ENCODE measurements around the gene CACNB3. TPM values are rescaled to one million over a fixed set of nuclear protein-coding genes. Genes with fewer than 3 reads are reported as not detected.

CACNB3 gene
- total RNA-seq, 1 experiment from 2014 or later, result 7.0 TPM

DNA sequence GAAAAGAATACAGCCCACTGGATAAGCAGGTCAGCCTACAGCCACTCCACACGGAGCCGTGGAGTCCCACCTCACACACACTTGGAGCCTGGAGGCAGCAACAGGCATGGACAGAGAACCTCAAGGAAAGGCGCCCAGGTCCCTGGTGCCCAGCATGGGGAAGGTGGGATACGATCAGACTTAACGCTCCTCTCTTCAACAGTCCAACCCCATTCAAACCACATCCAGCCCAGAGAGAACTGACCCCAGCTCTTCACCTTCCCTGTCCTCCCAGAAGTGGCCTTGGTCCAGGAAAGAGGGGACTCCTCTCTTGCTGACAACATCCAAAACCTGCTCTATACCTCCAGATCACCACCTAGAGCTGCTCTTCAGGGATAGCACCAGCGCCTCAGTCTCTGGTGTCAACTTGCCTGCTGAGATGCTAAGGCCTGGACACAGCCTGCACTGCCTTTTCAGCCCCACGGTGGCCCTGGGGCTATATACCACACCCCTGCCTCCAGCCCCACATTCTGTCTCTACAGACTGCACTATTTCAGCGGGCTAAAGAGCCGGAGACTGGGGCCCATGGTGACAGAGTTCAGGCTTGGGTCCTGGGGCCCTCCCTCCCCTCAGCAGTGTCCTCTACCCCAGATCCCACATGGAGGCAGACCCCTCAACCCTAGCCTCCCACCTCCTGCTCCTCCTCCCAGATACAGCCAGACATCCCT, 36.4 kb upstream of the CACNB3 start:
- TF ChIP-seq, protein P1, sequence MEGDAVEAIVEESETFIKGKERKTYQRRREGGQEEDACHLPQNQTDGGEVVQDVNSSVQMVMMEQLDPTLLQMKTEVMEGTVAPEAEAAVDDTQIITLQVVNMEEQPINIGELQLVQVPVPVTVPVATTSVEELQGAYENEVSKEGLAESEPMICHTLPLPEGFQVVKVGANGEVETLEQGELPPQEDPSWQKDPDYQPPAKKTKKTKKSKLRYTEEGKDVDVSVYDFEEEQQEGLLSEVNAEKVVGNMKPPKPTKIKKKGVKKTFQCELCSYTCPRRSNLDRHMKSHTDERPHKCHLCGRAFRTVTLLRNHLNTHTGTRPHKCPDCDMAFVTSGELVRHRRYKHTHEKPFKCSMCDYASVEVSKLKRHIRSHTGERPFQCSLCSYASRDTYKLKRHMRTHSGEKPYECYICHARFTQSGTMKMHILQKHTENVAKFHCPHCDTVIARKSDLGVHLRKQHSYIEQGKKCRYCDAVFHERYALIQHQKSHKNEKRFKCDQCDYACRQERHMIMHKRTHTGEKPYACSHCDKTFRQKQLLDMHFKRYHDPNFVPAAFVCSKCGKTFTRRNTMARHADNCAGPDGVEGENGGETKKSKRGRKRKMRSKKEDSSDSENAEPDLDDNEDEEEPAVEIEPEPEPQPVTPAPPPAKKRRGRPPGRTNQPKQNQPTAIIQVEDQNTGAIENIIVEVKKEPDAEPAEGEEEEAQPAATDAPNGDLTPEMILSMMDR (IDR thresholded peaks at IDR 0.05; ENCODE audit: unreplicated experiment), result no peak
- no TSS peak for BruUV-seq (replicated peaks)
- ChIA-PET CTCF (interaction anchor here (0.5 to 5.0 kb wide), 3 partner anchors 13 to 45 kb away, joined by 5 to 31 read pairs (median 11); no protein-coding TSS in a partner anchor), POLR2A (no interaction called here)
- DNase-seq (ENCODE audit: unreplicated experiment), result no peak
- Mint-ChIP-seq H3K4me1 (ENCODE audit: insufficient read depth, unreplicated experiment) (peaks cover 9% of the 10 kb centered on the region), H3K9me3 (ENCODE audit: unreplicated experiment) (no peaks in the 10 kb centered on the region), H3K4me3 (ENCODE audit: unreplicated experiment) (no peak overlapping the region), H3K27me3 (ENCODE audit: insufficient read depth, unreplicated experiment) (no peaks in the 10 kb centered on the region), H3K27ac (ENCODE audit: low read depth, unreplicated experiment) (no peak overlapping the region), H3K36me3 (ENCODE audit: insufficient read depth, unreplicated experiment) (peaks cover 12% of the 10 kb centered on the region)
- intact Hi-C loops (cut with micrococcal nuclease), result no loop called here

DNA sequence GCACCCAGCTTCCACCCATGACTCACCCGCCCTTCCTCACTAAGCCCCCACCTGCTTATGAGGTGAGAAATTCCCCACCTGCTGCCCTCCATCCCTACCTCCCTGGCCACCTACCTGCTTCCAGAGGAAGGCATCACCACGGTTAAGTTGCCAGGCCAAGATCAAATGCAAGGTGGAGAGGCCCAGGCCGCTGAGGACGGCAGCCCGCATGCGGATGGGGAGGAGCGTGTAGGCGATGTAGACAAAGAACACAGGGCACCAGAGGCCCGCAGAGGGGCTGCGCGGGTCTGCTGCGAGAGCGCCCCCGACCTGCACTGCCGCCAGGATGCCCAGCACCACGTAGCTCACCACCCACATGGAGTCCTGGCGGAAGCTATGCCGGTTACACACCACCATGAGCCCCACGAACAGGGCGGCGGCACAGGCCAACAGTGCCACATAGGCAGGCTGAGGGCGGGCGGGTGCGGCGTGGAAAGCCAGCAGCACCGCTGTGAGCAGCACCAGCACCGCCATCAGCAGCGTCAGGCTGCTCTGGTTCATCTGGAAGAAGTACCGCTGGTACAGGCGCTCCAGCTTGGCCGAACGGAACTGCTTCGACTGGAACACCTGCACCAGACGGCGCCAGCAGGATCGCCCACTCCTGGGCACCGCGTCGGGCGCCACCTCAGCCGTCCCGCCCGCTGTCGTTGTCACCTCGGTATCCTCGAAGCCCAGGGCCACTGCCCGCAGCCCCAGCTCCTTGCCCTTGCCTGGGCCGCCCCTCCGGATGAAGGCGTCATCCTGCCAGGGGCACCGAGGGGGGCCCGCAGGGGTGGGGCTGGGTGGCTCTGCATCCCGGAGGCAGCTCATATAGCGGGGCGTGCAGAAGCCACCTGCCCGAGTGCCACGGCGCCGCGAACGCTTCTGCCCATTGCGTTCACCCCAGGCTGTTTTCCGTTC, 35.6 kb upstream of the CACNB3 start:
- no peak overlapping the region for H3K27ac Mint-ChIP-seq (ENCODE audit: low read depth, unreplicated experiment)
- peaks cover 9% of the 10 kb centered on the region for H3K36me3 Mint-ChIP-seq (ENCODE audit: insufficient read depth, unreplicated experiment)
- no peak for DNase-seq (ENCODE audit: unreplicated experiment)
- CTCF ChIA-PET, result interaction anchor here (0.6 to 5.0 kb wide), 2 partner anchors 12 to 914 kb away, joined by 3 to 31 read pairs; no protein-coding TSS in a partner anchor
- POLR2A ChIA-PET, result interaction anchor here (1.3 kb wide), 1 partner anchor 65 kb away, joined by 4 read pairs; no protein-coding TSS in a partner anchor
- no TSS peak for BruUV-seq (replicated peaks)
- TF ChIP-seq, protein P1 (IDR thresholded peaks at IDR 0.05; ENCODE audit: unreplicated experiment), result no peak
- H3K9me3 Mint-ChIP-seq (ENCODE audit: unreplicated experiment), result no peaks in the 10 kb centered on the region
- H3K4me3 Mint-ChIP-seq (ENCODE audit: unreplicated experiment), result no peak overlapping the region
- H3K4me1 Mint-ChIP-seq (ENCODE audit: insufficient read depth, unreplicated experiment), result peaks cover 18% of the 10 kb centered on the region
- H3K27me3 Mint-ChIP-seq (ENCODE audit: insufficient read depth, unreplicated experiment), result no peaks in the 10 kb centered on the region
- intact Hi-C loops (cut with micrococcal nuclease), result no loop called here

DNA sequence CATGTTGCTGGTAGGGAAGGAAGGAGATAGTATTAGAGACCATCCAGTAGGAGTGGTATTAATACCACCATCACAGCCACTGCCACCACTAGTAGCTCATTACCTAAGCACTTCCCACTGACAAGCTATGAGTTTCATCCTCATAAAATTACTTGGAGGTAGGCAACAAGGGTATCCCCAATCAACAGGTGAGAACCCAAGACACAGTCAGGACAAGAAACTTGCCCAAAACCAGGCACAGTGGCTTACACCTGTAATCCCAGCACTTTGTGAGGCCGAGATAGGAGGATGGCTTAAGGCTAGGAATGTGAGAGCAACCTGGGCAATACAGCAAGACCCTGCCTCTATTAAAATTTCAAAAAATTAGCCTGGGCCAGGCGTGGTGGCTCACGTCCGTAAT, 34.9 kb upstream of the CACNB3 start:
- Mint-ChIP-seq H3K9me3 (ENCODE audit: unreplicated experiment) (no peaks in the 10 kb centered on the region), H3K4me1 (ENCODE audit: insufficient read depth, unreplicated experiment) (peaks cover 24% of the 10 kb centered on the region), H3K4me3 (ENCODE audit: unreplicated experiment) (no peak overlapping the region), H3K36me3 (ENCODE audit: insufficient read depth, unreplicated experiment) (peaks cover 6% of the 10 kb centered on the region), H3K27me3 (ENCODE audit: insufficient read depth, unreplicated experiment) (no peaks in the 10 kb centered on the region), H3K27ac (ENCODE audit: low read depth, unreplicated experiment) (no peak overlapping the region)
- TF ChIP-seq, protein P1 (IDR thresholded peaks at IDR 0.05; ENCODE audit: unreplicated experiment), result no peak
- no peak for DNase-seq (ENCODE audit: unreplicated experiment)
- intact Hi-C loops (cut with micrococcal nuclease), result no loop called here
- ChIA-PET POLR2A (interaction anchor here (1.3 kb wide), 1 partner anchor 66 kb away, joined by 4 read pairs; no protein-coding TSS in a partner anchor), CTCF (interaction anchor here (0.6 to 5.0 kb wide), 2 partner anchors 12 to 915 kb away, joined by 3 to 31 read pairs; no protein-coding TSS in a partner anchor)
- no TSS peak for BruUV-seq (replicated peaks)

Measured in MCF 10A (cell line).